Retinal pigment epithelial cell (primary cell): ENCODE results near the gene HTR1D.
"Not testable (repeated sequence)": the region's sequence is repeated elsewhere in the genome, so short reads cannot be mapped to it uniquely, and the experiment has no call there.

Source experiments
- DNase-seq: peaks from one replicate; pipeline ENCODE4 v3.0.0-alpha.2; 2010; ENCODE audit warnings: low read depth
- H3K4me3 ChIP-seq: 2 replicates; pipeline ENCODE4 v1.5.1; 2011; ENCODE audit warnings: mild to moderate bottlenecking, low read length, control low read depth, moderate library complexity
- TF ChIP-seq, protein P1 (sequence below): conservative IDR thresholded peaks from 2 replicates; pipeline ENCODE4 v1.5.1; 2011; ENCODE audit warnings: low read depth, low read length, control low read depth, inconsistent platforms

HTR1D gene

DNA sequence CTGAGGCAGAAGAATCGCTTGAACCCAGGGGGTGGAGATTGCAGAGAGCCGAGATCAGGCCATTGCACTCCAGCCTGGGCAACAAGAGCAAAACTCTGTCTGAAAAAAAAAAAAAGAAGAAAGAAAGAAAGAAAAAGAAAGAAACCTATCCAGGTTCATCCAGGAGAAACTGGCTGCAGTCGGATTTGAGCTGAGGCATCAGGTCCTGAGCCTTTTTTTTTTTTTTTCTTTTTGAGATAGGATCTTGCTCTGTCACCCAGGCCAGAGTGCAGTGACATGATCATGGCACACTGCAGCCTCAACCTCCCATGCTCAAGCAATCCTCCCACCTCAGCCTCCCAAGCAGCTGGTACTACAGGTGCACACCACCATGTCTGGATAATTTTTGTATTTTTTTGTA is 26.1 kb downstream of the HTR1D start:
- no peak overlapping the region for H3K4me3 ChIP-seq
- TF ChIP-seq, protein P1, sequence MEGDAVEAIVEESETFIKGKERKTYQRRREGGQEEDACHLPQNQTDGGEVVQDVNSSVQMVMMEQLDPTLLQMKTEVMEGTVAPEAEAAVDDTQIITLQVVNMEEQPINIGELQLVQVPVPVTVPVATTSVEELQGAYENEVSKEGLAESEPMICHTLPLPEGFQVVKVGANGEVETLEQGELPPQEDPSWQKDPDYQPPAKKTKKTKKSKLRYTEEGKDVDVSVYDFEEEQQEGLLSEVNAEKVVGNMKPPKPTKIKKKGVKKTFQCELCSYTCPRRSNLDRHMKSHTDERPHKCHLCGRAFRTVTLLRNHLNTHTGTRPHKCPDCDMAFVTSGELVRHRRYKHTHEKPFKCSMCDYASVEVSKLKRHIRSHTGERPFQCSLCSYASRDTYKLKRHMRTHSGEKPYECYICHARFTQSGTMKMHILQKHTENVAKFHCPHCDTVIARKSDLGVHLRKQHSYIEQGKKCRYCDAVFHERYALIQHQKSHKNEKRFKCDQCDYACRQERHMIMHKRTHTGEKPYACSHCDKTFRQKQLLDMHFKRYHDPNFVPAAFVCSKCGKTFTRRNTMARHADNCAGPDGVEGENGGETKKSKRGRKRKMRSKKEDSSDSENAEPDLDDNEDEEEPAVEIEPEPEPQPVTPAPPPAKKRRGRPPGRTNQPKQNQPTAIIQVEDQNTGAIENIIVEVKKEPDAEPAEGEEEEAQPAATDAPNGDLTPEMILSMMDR: no peak
- DNase-seq: no peak

DNA sequence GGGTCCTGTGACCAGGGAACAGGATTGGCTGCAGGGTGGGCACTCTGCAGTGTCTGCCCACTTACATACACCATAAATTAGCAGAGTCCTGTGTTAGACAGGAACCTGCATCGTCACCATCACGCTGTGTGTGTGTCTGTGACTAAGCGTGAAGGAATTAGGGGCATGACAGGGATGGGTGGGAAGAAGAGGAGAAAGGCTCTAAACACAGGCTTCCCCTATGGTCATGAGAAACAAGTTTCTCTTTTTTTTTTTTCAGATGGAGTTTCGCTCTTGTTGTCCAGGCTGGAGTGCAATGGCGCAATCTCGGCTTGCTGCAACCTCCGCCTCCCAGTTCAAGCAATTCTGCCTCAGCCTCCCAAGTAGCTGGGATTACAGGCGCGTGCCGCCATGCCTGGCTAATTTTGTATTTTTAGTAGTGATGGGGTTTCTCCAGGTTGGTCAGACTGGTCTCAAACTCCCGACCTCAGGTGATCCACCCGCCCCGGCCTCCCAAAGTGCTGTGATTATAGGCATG is 28.3 kb downstream of the HTR1D start:
- peak; percentile 97 for DNase-seq
- H3K4me3 ChIP-seq: not testable (repeated sequence)

DNA sequence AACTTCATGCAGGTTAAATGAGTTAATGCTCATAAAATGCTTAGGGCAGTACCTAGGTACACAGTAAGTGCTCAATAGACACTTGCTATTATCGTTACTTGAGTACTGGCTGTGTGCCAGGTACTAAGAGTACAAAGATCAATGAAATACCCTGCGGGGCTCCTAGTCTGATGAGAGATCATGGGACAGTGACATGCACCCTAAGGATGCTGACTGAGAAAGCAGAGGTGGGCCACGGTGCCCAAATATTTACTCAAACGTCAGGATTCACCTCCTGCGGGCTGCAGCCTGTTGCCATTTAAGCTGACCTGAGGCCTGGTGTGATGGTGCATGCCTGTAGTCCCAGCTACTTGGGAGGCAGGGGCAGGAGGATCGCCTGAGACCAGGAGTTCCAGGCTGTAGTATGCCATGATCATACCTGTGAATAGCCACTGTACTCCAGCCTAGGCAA is 28.8 kb downstream of the HTR1D start:
- TF ChIP-seq, protein P1: no peak
- no peak for DNase-seq

DNA sequence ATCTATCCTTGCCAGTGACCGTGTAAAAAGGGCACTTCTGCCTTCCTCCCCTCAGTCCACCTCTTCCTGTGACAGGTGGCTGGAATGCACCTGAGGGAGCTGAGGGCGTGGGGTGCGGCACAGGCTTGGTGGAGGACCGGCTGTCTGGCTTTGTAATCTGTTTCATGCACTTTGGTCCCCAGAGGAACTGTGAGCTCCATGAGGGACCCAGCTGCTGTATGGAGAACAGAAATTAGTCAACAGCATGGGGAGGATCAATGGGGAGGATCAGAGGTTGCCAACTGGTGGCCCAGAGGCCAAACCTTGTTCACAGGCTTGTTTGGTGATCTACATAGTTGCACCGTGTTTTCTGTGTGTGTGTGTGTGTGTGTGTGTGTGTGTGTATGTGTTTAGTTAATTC is 29.7 kb downstream of the HTR1D start:
- DNase-seq: no peak
- no peak overlapping the region for H3K4me3 ChIP-seq
- TF ChIP-seq, protein P1: no peak

More for the DNA sequence above, 28.8 kb downstream of the HTR1D start:
- no peak overlapping the region for H3K4me3 ChIP-seq

DNA sequence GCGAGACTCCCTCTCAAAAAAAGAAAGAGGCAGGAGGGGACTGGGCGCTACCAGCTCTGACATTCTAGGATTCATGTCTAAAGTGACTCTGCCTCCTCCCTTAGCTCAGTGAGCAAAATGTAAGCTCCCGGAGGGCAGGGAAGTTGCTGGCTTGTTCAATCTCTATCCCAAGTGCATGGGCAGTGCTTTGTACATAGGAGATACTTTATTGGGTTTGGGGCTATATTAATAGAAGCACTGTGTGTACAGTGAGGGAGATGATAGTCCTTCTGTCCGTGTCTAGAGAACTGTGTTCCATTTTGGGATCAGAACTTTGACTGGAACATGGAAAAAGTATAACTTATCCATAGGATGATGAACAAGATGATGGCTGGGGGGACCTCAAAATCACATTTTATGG is 31.9 kb downstream of the HTR1D start:
- DNase-seq: no peak
- TF ChIP-seq, protein P1: no peak
- no peak overlapping the region for H3K4me3 ChIP-seq

DNA sequence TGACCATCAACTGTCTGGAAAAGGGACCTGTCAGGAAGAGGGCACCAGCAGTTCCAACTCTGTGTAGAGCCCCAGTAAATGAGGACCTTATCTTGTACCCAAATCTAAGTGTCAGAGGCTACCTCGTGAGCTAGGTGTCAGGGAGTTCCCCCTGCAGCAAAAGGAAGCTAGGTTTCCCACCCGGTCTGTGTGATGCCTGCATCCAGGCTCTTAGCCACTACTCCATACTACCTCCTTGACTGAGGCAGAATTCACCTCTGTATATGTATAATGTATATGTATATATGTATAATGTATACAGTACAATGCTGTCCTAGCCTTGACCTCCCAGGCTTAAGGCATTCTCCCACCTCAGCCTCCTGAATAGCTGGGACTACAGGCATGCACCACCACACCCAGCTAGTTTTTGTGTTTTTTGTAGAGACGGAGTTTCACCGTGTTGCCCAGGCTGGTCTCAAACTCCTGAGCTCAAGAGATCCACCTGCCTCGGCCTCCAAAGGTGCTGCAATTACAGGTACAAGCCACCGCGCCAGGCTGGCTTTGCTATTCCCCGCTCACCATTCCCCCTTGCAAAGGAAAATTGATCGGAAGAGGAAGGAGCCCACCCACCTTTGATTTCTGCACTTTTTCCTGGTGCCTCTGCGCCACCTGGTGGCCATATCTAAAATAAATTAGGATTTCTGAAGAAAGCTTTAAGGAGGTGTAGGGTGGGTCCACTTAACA is 32.9 kb downstream of the HTR1D start:
- H3K4me3 ChIP-seq: peak overlapping the region; percentile 34
- TF ChIP-seq, protein P1: peak; percentile 57
- no peak for DNase-seq

DNA sequence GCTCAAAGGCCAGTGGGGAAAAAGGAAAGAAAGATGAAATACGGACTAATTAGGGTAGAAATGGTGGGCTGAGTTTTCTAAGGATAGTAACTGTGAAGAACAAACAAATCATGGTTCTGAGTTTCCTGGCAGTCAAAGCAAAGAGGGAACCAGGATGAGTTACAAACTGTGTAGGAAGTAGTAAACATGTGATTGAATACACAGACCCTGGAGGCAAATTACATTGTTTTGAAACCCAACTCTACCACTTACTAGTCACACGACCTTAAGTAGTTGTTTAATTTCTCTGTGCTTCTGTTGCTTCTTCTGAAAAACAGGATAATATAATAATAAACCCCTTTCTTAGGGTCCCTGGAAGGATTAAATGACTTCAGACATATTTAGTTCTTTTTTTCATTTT is 37.4 kb downstream of the HTR1D start:
- TF ChIP-seq, protein P1: no peak
- H3K4me3 ChIP-seq: no peak overlapping the region
- no peak for DNase-seq
